OCI-LY3 (cell line): ENCODE results near the gene RIPK4.

ENCODE experiments used
- CTCF ChIP-seq: fragments of 200-600, 300-600 bp; sonication (generic); IDR thresholded peaks from 2 replicates; pipeline ENCODE4 v1.5.1; 2014; ENCODE audit warnings: antibody characterized with exemption, low read length, low read depth
- EZH2phosphoT487 ChIP-seq: fragments of 200-600 bp; shearing (Covaris generic); IDR thresholded peaks from 2 replicates; pipeline ENCODE4 v1.6.1; 2018; ENCODE audit warnings: antibody characterized with exemption, mixed run types, low read depth

DNA sequence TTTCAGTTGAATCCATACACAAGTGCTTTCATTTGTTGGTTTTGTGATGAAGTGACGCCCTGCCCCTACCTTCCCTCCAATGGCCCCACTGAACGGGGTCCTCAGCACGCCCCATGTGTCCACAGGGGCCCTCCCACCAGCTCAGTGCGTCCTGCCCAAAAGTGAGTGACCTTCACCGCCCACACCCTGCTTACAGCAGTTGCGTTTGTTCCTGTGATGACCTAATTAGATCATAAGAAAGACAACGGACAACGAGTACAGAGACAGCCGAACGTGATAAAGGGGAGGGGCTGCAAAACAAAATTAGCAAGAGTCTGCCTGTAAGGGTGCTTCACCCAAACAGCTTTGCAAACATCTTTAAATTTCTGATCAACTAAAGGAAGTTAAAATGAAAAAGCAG, 38.2 kb upstream of the RIPK4 start:
- TF ChIP-seq EZH2phosphoT487 (no peak), CTCF (no peak)
